GM21381 (cell line): ENCODE data around the gene CEACAM20.
"Not testable (repeated sequence)": the region's sequence is repeated elsewhere in the genome, so short reads cannot be mapped to it uniquely, and the experiment has no call there.

Source experiments
- ATAC-seq: cut with Tn5 transposase; IDR thresholded peaks from one replicate; pipeline ENCODE4 v1.9.1; 2021; ENCODE audit warnings: mild to moderate bottlenecking, moderate library complexity; ENCODE audit not compliant: unreplicated experiment

The CEACAM20 gene

GRCh38 chr19:44529536-44529935, at the start of gene CEACAM20:
TSS of gene CEACAM20 (minus strand) at chr19:44529675. CDS start at chr19:44529509, 166 bp downstream.
- no peak for ATAC-seq

DNA sequence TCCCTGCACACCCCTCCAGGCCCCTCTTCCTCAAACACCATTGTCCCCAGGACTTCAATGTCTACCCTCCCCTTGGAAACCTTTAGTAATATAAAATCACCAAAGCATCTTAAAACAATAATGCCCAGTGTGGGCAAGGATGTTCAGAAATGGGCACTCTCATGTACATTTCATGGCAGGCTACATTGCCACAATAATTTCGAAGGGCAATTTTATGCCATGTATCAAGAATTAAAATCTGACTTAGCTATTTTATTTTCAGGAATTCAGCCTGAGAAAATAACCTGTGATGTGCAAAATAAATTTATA, 48.0 kb upstream of the CEACAM20 start:
- no peak for ATAC-seq

DNA sequence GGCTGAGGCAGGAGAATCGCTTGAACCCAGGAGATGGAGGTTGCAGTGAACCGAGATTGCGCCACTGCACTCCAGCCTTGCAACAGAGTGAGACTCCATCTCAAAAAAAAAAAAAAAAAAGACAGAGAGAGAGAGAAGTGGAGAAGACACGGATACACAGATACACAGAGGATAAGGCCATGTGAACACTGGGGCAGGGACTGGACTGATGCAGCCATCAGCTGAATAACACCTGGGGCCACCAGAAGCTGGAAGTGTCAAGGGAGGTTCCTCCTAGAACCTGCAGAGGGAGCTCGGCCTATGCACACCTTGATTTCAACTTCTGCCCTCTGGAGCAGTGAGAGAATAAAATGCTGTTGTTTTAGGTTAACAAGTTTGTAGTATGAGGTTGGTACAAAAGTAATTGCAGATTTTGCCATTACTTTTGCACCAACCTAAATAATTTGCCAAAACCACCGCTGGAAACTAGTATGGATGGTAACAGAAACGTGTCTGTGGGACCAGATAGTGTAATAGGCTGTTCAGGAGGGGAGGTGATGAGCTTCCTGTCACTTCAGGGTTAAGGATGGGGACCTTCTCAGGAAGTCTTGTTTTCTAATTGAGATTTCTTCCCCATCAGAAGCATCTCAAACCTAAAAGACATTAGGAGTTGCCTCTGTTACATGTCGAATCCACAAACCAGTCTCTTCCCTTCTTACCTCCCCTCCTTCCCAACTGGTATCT, 47.5 kb upstream of the CEACAM20 start:
- ATAC-seq = no peak

DNA sequence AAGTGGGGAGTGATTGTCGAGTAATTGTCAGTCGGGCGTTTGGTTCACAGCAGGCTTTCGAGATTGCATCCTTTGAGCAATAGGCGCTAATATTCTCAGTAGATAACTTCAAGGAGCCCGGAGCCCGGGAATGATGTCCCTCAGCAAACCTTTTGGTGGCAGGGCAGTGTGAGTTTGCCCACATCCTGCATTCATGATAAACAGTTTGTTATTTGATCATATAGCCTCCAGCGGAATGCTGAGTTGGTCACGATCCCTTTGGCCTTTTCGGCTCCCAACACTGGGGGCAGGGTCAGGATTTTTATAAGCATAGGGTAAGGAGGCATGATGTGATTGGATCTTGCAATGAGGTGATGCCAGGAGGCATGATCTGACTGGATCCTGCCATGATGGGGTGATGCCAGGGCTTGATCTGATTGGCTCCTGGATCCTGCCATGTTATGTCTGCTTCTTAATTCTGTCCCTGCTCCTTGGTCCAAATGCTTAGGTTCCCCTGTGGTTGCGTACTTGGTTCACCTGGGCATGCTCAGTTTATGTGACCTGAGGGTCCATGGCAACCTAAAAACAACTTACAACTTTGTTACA, 45.7 kb upstream of the CEACAM20 start:
- ATAC-seq = no peak

- no peak for ATAC-seq
Observed at GRCh38 chr19:44574186-44574950, 44.9 kb upstream of the CEACAM20 start.

DNA sequence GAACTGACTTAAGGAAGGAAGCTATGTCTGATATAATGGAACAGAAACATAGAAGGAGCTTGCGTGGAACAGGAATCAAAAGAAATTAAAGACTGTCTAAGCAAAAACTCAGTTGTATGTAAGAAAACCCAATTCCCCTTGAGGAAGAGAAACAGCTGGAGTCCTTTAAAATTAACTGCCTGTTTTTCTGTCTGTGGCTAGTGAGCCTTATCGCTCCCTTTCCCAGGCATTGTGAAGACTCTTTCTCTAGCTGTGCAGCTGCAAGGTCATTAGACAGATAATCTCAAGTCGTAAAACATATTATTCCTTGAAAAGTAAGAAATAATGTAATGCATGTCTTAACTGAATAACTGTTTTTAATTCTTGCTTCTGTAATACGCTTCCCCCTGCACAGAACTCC, 44.2 kb upstream of the CEACAM20 start:
- no peak for ATAC-seq

GRCh38 chr19:44573183-44573582, 43.7 kb upstream of the CEACAM20 start:
- ATAC-seq = no peak

DNA sequence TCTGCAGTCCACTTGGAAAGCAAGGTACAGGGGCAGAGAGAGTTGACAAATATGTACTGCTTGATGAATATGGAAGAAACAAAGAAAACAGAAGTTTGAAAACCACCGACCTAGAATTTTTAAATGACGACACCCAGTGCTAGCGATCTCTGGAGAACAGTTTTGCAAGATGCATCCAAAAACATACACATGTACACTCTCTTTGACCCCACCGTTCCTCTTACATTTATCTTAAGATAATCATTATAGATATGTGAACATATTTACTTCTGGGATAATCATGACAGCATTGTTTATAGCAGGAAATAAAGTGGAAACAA, 43.1 kb upstream of the CEACAM20 start:
- ATAC-seq = no peak

DNA sequence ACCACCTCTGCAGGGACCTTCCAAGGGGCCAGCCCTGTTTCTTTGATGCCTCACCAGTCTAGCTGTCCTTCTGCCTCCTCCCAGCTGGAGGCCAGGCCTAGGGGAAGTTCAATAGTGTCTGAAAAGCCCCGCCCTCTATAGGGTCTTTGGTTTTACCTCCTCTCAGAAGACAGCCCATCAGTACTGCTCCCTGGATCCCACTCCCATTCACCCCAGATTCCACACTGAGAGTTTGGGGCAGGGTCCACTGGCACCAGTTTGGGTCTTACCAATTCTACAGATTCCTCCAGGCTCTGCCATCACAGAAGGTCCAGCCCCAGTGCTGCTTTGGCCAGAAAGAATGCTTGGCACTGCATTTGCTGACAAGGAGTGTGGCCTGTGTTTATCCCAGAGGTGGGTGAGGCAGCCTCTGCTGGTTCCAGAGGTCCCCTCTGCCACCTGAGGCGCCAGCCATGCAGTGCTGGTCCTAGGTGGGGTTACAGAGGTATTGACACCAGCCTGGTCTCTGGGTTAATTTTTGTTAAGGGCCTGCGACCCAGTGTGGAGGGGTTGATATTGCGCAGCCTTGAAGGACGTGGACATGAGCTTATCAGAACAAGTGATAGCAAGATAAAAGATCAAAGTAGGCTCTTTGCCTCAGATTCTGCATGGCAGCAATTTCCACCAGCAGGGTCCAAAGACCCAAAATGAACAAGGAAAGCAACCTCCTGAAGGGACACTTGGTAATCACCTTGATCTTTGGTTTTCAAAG, 42.5 kb upstream of the CEACAM20 start:
- no peak for ATAC-seq

- no peak for ATAC-seq
Observed at GRCh38 chr19:44570984-44571684, 41.7 kb upstream of the CEACAM20 start.

- no peak for ATAC-seq
Observed at GRCh38 chr19:44570603-44570983, 41.1 kb upstream of the CEACAM20 start.

GRCh38 chr19:44567745-44568144, 38.3 kb upstream of the CEACAM20 start:
- no peak for ATAC-seq

GRCh38 chr19:44566984-44567383, 37.5 kb upstream of the CEACAM20 start:
- no peak for ATAC-seq

DNA sequence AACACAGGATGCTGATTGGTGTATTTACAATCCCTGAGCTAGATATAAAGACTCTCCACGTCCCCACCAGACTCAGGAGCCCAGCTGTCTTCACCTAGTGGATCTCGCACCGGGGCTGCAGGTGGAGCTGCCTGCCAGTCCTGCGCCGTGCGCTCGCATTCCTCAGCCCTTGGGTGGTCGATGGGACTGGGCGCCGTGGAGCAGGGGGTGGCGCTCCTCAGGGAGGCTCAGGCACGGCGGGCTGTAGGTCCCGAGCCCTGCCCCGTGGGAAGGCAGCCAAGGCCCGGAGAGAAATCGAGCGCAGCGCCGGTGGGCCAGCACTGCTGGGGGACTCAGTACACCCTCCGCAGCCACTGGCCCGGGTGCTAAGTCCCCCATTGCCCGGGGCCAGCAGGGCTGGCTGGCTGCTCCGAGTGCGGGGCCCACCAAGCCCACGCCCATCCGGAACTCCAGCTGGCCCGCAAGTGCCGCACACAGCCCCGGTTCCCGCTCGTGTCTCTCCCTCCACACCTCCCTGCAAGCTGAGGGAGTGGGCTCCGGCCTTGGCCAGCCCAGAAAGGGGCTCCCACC, 33.7 kb upstream of the CEACAM20 start:
- not testable (repeated sequence) for ATAC-seq

DNA sequence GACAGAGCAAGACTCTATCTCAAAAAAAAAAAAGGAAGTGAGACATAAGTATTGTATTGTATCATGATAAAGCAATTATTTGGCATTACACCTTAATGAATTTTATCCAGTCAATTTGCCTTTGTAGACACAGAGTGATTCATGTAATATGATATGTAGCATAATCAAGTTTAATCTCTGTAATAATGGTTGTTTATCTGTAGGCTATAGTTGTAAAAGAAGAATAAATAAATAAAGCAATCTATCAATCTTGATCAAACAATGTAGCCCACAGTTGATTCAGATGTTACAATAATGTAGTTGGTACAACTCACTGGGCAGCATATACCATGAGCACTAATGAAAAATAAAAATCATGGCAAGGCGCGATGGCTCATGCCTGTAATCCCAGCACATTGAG, 28.5 kb upstream of the CEACAM20 start:
- ATAC-seq = no peak

GRCh38 chr19:44554641-44555246, 25.3 kb upstream of the CEACAM20 start:
- no peak for ATAC-seq

- ATAC-seq = no peak
Observed at GRCh38 chr19:44553478-44554171, 24.1 kb upstream of the CEACAM20 start.

GRCh38 chr19:44552324-44552723, 22.8 kb upstream of the CEACAM20 start:
- no peak for ATAC-seq

- ATAC-seq = no peak
Observed at GRCh38 chr19:44551850-44552249, 22.4 kb upstream of the CEACAM20 start.

GRCh38 chr19:44550976-44551375, 21.5 kb upstream of the CEACAM20 start:
- ATAC-seq = not testable (repeated sequence)
